PC-3 (cell line): Measurements from ENCODE around the gene DRD1.

ENCODE experiments used
- EZH2 ChIP-seq: fragments of 300-600 bp; sonication (generic); IDR thresholded peaks from one replicate; pipeline ENCODE4 v1.6.1; 2017; ENCODE audit warnings: antibody characterized with exemption, mild to moderate bottlenecking, low read length; ENCODE audit not compliant: unreplicated experiment
- TF ChIP-seq, protein P1 (sequence below): fragments of 300-600 bp; sonication (generic); conservative IDR thresholded peaks from 2 replicates; pipeline ENCODE4 v1.5.1; 2017; ENCODE audit warnings: antibody characterized with exemption, low read depth, mild to moderate bottlenecking, low read length

DNA sequence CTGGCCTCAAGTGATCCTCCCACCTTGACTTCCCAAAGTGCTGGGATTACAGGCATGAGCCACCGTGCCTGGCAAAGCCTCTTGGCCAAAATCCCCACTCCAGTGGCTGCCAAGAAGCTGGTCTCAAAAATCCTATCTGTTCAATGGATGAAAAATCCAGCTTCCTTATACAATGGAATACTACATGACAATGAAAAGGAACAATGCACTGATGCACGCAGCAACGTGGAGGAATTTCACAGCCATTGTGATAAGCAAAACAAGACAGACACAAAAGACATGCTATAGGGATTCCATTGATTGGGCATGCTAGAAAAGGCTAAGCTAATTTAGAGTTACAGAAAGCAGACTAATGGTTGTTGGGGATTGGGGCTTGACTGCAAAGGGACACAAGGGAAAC lies 21.3 kb upstream of the DRD1 start:
- TF ChIP-seq, protein P1, sequence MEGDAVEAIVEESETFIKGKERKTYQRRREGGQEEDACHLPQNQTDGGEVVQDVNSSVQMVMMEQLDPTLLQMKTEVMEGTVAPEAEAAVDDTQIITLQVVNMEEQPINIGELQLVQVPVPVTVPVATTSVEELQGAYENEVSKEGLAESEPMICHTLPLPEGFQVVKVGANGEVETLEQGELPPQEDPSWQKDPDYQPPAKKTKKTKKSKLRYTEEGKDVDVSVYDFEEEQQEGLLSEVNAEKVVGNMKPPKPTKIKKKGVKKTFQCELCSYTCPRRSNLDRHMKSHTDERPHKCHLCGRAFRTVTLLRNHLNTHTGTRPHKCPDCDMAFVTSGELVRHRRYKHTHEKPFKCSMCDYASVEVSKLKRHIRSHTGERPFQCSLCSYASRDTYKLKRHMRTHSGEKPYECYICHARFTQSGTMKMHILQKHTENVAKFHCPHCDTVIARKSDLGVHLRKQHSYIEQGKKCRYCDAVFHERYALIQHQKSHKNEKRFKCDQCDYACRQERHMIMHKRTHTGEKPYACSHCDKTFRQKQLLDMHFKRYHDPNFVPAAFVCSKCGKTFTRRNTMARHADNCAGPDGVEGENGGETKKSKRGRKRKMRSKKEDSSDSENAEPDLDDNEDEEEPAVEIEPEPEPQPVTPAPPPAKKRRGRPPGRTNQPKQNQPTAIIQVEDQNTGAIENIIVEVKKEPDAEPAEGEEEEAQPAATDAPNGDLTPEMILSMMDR: no peak
- no peak for TF ChIP-seq EZH2
